NCI-H1092 (cell line): ENCODE measurements around the gene ROR2.
"Not testable (repeated sequence)": the region's sequence is repeated elsewhere in the genome, so short reads cannot be mapped to it uniquely, and the experiment has no call there.

ENCODE experiments used
- DNase-seq: peaks from one replicate; lab custom pipeline; 2025; lab: John Stamatoyannopoulos, UW

The ROR2 gene

DNA sequence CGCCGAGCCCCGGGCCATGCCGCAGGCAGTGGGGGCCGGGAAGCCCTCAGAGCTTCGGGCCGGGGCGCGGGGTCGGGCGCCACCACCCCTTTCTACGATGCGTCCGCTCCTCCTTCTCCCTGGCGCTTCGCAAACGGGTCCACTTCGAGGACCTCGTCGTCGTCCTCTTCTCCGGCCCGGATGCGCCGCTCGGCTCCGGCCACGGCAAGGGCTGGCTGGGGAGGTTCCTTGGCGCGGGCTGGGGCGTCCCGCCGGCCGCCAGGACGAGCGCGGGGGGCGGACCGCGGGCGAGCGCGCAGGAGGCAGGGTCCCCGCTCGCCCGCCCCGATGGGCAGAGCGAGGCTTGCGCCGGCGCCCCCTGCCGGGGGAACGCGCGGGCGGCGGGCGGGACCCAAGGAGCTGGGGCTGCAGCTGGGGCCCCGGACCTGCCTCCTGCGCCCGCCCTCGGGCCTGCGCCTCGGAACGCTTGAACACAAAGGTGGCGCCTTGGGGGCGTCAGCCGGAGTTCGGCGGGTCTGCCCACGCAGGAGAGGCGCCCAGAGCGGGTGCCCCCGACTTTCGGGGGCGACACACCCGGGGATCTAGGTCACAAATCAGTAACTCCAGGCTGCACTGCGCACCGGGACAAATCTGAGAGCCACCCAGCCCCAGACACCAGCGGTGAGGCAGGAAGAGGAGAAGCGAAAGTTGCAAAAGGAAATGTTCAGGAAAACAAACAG lies at the start of gene ROR2:
Gene ROR2 (minus strand): TSS at position 283 of the 719 bp plus-strand sequence.
- peak; percentile 22 for DNase-seq

- DNase-seq: no peak
These were observed 45.1 kb upstream of the ROR2 start for GRCh38 chr9:91995000-91995655.

- no peak for DNase-seq
These were observed 44.4 kb upstream of the ROR2 start for GRCh38 chr9:91994422-91994821.

- DNase-seq: no peak
These were observed 42.5 kb upstream of the ROR2 start for GRCh38 chr9:91992461-91993041.

DNA sequence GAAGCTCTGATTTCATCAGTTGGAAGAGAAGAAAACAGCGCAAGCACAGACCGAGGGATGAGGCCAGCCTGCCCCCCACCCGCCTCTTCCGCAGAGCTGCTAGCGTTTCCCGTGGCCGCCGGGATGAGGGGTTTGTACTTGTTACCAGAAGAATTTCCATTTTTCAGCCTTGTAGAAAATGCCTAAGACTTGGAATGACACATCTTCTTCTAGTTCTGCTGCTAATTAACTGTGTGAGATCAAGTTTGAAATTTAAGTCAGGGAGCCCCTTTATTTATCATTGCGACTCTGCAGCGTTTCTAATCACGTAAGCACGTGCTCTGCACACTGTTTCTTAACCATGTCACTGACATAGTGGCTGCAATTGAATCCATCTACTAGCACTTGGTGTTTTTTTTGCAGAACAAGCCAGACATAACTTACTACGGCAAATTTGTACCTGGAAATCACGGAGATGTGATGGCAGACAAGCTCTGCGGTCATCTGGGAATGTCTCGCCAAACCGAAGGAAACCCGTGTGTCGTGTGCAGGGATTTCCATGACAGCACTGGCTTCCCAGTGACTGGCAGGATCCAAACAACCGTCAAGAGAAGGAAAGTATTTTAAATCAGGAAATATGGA lies 41.8 kb upstream of the ROR2 start:
- DNase-seq: no peak

- no peak for DNase-seq
These were observed 36.2 kb upstream of the ROR2 start for GRCh38 chr9:91986248-91986647.

DNA sequence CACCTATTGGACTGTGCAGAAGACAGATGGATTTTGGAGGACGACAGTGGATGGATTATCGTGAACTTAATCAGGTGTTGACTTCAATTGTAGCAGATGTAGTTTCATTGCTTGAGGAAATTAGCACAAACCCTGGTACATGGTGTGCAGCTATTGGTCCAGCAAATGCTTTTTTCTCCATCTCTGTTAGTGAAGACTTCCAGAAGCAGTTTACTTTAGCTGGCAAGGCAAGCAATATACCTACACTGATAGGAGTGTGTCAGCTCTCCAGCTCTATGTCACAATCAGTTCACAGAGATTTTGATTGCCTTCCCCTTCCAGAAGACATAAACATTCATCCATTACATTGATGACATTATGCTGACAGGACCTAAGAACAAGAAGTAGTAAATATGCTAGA lies 35.7 kb upstream of the ROR2 start:
- no peak for DNase-seq

GRCh38 chr9:91978740-91979414 lies 28.8 kb upstream of the ROR2 start:
- no peak for DNase-seq

- not testable (repeated sequence) for DNase-seq
These were observed 25.2 kb upstream of the ROR2 start for GRCh38 chr9:91975254-91975653.

DNA sequence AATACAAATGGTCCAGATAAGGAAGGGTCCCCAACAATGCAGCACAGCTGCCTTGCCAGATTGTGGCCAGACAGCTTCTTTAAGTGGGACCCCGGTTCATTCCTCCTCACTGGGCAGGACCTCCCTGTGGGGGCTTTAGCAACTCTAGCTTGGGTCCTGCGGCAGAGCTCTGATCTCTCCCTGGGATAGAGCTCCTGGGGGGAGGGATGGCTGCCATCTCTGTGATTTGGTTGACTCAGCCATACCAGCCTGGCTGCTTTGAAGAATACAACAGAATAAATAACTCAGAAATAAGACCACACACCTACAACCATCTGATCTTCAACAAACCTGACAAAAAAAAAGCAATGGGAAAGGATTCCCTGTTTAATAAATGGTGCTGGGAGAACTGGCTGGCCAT lies 22.7 kb upstream of the ROR2 start:
- no peak for DNase-seq

- DNase-seq: no peak
These were observed 22.1 kb upstream of the ROR2 start for GRCh38 chr9:91972076-91972626.

DNA sequence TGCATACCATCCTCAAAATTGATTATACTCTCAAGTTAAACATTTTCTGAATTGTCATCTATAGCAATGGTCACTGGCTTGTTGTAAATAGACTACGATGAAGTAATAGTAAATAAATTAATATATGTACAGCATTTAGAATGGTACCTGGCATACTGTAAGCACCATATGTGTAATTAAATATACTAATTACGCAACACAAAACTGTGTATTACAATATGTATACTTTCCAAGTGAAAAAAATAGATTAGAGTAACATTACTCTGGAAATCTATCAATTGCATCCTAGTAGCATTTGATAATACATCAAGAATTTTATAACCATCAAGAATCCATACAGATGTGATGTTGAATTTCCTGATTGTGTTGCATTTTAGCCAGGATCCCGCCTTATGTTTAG lies 17.2 kb upstream of the ROR2 start:
- DNase-seq: no peak

DNA sequence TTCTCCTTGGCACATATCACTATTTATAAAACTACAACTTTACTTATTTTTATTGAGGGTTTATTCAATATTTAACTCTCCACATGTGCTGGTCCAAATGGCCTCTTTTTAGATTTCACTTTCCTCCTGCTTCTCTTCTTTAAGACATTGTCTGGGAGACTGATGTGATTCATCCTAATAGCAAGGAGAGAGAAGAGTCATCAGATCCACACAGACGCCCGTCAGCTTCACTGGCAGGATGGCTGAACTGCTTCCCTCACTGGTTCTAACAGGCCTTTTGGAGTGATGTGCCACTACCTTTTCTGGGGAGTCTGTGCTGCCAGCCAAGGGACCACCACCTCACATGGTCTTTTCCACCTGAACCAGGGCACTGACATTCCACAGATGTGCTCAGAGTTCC lies 16.5 kb upstream of the ROR2 start:
- DNase-seq: no peak

DNA sequence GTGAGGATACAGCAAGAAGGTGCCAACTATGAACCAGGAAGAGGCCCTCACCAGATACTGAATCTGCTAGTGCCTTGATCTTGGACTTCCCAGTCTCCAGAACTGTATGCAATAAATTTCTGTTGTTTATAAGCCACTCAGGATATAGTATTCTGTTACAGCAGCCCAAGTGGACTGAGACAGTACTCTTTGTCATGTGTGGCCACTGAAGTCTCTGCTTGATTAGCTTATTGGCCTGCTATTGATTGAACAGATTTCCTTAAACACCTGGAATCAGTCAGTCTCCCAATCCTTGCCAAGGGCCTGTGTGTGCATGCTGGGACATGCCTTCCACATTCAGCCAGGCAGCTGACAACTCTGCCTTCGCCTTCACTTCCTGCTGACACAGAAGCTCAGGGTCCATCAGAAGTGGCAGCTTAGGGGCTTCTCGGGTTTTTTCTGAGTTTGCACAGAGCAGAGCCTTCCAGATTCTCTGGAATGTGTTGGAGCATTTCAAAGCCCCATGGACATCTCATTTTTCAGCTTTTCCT lies 13.7 kb upstream of the ROR2 start:
- no peak for DNase-seq

DNA sequence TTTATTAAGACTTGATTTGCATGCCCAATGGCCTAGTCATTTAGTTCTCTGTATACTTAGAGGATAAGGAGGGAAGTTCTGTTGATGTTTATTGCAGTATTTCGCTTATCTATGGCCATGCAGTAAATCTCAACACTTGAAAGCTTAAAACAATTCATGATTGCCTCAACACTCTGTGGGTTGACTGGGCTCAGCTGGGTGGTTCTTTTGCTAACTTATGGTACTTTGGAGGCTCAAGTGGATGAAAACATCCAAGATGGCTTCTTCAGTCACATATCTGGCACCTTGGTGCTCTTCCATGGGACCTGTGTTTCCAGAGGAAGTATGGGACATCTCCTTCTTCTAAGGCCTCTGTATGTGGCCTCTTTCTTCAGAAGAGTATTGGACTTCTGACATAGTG lies 10.3 kb upstream of the ROR2 start:
- no peak for DNase-seq

DNA sequence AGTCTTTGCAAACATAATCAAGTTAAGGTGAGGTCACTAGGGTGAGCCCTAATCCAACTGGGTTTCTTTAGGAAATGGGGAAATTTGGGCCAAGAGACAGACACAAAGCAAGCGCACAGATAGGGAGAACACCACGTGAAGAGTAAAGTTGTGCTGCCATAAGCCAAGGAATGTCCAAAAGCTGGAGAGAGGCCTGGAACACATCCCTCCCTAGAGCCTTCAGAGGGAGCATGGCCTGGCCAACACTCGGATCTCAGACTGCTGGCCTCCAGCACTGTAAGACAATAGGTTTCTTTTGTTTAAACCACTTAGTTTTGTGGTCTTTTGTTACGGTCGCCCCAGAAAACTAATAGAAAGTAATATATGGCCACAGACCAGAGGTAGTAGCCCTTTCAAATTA lies 8.1 kb upstream of the ROR2 start:
- no peak for DNase-seq

GRCh38 chr9:91954841-91955471 lies 4.9 kb upstream of the ROR2 start:
- no peak for DNase-seq

DNA sequence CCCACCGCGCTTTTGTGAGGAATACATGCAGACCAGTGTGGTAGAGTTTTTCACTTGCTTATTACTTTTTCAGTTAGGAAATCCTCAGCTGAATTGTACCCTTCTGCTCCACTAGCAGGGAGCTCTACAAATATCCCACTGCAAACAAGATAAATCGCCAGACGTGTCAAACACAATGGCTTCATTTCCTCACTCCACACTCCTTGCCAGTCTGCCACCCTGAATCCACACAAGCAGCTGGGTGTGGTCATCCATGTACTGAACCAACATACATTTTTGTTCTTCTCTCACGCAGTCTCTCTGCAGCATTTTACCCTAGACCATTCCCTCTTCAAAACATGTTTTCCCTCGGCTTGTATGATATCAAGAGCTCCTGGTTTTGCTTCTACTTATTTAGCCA lies 3.7 kb upstream of the ROR2 start:
- DNase-seq: no peak

DNA sequence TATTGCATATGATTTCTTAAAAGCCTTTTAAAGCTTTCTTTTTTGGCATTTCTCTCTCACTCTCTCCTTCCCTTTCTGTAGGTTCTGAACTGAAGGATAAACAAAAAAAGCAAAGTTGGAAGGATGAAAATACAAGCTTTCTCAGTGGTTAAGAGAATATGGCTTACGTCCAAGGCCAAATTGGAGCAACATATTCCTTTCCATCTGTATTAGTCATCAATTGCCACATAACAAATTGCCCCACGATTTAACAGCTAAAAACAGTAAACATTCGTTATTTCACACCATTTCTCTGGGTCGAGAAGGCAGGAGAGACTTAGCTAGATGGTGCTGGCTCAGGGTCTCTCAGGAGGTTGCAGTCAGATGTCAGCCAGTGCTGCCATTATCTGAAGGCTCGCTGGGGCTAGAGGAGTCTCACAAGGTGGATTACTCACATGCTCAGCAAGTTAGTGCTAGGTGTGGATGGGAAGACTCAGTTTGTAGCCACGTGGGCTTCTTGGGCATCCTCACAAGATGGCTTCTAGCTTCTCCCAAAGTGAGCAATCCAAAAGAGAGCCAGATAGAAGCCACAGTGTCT lies 2.0 kb upstream of the ROR2 start:
- no peak for DNase-seq

DNA sequence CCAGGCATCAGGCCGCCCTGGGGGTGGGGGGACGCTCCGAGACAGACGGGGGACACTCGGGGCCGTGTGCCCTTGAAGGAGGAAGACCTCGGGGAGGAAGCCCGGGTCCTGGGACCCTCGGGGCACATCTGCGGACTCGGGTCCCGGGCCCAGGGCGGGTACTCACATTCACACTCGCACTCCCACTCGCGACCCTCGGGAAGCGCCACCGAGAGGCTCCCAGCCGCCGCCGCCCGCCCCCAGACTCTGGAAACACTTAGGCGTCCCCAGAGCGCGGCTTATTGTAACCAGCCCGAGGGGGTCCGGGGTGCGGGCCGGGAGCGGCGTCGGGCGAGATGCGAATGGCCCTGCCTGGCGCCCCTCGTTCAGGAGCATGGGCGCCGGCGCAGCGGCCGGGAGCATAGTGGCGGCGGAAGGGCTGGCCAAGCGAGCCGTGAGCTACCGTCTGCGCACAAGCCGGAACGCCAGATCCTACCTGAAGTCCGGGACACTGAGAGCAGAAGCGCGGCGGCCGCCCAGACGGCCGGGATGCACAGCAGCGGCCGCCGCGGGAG lies 559 bp downstream of the ROR2 start:
- DNase-seq: no peak
